Activated CD4-positive, CD25-positive, alpha-beta regulatory T cell treated with anti-CD3 and anti-CD28 coated beads, Interleukin-2, amount 50 U/mL, for 72 hours (primary cell): Measurements from ENCODE around the gene CDK19.

ENCODE experiments used
- DNase-seq: peaks from one replicate; pipeline ENCODE4 v3.0.0; 2021

CDK19 gene

GRCh38 chr6:110654096-110654820 lies 161.0 kb downstream of the CDK19 start:
- no peak for DNase-seq

DNA sequence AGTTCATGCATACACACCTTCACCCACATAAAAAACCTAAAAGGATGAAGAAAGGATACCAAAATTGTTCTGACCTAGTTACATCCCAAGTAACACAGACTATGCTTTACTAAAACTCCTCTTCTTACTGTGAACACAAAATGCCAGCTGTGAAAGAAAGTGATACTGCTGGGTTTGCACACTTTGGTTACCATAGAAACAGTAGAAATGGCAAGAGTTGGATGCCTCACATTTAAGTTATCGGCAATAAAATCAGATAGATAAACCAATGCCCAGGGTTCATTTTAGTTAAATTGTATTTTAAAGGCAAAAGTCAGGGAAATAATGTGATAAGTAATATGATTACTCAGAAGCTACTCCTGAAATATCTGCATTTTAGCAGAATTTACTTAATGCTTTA lies 161.9 kb downstream of the CDK19 start:
- no peak for DNase-seq

- no peak for DNase-seq
Observed at GRCh38 chr6:110652520-110652919, 162.7 kb downstream of the CDK19 start.

- DNase-seq: no peak
Observed at GRCh38 chr6:110650755-110651154, 164.5 kb downstream of the CDK19 start.

DNA sequence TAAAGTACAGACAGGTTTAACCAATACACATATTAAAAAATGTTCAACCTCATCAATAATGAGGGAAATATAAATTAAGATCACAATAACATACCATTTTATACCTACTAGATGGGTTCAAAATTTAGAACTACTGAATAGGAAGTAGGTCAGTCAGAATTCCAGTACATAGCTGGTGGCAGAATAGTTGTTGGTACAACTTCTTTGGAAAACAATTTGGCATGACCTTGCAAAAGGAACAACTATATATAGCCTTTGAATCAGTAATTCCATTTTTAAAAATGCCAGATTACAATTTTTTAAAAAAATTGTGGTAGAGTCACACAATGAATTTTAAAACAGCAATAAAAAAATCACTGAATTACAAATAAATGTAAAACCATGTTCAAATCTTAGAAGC lies 165.6 kb downstream of the CDK19 start:
- DNase-seq: no peak

- no peak for DNase-seq
Observed at GRCh38 chr6:110646951-110647910, 168.0 kb downstream of the CDK19 start.

- no peak for DNase-seq
Observed at GRCh38 chr6:110646419-110646698, 168.9 kb downstream of the CDK19 start.

- no peak for DNase-seq
Observed at GRCh38 chr6:110645685-110646418, 169.4 kb downstream of the CDK19 start.

DNA sequence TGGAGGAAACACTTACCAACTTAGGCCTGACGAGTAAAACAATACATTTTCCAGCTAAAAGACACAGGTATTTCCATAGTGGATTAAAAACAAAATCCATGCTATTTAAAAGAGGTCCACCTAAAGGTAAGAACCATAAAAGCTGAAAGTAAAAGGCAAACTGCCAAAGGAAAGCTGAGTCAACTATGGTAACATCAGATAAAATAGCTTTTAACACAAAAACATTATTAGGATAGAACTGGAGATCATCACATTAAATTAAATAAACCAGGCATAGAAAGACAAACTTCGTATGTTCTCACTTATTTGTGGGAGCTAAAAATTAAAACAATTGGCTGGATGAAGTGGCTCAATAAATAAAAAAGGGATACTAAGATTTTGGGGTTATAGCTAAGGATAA lies 172.1 kb downstream of the CDK19 start:
- DNase-seq: no peak

DNA sequence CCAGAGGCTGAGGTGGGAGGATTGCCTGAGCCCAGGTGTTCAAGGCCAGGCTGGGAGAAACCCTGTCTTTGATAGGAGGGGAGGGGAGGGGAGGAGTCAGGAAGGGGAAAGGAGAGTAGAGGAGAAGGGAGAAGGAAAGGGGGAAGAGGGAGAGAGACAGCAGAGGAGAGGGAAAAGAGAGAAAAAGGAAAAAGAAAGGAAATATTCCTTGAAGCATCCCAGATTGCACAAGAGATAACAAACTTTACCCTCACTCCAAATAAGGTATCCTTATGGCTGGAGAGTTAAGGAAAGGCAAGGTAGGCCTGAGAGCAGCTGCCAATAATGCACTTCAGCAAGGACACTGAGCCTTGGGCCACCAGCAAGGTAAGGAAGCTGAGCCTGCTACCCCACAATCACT lies 172.6 kb downstream of the CDK19 start:
- DNase-seq: no peak

GRCh38 chr6:110636781-110637180 lies 178.5 kb downstream of the CDK19 start:
- no peak for DNase-seq

DNA sequence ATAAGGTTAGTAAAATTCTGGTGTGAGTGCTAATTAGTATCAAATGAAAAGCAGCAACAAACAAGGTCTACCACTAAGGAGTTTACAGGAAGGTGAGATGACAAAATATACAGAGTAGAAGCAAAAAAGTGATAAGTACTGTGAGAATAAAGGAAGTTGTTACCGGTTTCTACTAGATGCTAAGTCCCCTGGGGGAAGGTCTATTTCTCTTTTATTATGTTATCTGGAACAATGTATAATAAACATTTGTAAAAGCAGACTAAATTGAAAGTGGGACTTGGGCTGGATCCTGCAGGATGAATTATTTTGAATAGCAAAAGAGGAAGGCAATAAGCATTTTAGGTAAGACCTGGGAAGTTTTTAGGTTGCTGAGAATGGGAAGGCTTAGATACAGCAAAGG lies 180.2 kb downstream of the CDK19 start:
- DNase-seq: no peak

- DNase-seq: no peak
Observed at GRCh38 chr6:110633731-110634213, 181.5 kb downstream of the CDK19 start.

DNA sequence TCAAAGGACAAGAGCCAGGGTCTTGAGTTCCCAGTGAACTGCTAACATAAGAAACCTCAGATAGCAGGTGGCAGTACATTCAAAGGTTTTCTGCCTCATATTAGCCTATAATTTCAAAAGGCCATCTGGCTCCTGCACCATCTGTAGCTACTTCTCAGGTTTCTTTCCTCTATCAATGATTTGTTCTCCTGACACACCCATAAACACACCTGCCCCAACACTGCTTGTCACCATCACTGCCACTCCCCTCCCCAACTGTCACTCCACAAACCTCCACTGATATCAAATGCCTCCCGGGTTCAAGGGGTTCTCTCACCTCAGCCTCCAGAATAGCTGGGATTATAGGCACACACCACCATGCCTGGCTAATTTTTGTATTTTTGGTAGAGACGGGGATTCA lies 186.1 kb downstream of the CDK19 start:
- DNase-seq: no peak

DNA sequence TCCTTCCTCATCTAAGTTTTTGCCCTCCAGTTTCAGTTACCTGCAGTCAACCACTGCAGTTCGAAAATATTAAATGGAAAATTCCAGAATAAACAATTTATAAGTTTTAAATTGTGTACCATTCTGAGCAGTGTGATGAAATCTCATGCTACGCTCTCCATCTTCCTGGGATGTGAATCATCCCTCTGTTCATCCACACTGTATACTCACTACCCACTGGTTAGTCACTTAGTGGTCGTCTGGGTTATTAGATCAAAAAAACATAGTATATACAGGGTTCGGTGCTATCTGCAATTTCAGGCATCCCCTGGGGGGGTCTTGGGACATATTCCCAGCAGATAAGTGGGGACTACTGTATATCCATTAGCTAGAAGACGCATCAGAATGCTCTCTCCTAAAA lies 186.9 kb downstream of the CDK19 start:
- no peak for DNase-seq

- DNase-seq: no peak
Observed at GRCh38 chr6:110626442-110626841, 188.8 kb downstream of the CDK19 start.

DNA sequence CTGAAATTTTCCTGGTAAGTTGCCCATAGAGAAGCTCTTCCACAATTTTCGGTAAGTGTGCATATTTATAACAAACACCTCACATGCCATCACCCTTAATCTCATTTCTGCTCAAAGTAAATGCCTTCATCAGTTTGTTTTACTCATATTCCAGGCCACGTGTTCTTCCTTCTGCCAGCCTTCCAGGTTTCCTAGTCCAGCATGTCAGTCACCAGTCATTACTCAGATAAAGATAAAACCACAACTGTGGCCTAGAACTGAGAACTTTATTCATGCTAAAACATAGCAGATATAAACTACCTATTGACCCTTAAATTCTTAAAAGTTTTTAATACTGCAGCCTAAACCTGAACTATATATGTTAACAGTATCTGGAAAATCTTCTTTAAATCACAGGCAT lies 189.4 kb downstream of the CDK19 start:
- no peak for DNase-seq

- no peak for DNase-seq
Observed at GRCh38 chr6:110622912-110623578, 192.2 kb downstream of the CDK19 start.

DNA sequence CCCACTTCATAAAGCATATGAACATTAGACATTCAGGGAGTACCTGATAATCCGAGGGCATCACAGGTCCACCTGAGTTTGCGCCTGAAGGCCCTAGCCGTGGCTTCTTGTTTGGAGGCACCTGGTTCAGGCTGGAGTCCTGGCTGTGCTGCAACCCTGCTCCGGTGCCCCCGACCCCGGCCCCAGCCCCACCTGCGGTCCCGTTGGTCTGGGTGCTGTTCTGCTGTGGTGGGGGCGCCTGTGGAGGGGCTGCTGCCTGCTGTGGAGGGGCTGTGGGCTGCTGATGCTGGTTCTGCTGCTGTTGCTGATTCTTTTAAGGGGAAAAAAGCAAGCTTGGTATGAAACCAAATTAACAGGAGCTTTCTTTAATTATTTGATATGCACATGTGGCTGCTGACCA lies 194.2 kb downstream of the CDK19 start:
- DNase-seq: no peak

GRCh38 chr6:110620065-110620464 lies 195.2 kb downstream of the CDK19 start:
- no peak for DNase-seq

DNA sequence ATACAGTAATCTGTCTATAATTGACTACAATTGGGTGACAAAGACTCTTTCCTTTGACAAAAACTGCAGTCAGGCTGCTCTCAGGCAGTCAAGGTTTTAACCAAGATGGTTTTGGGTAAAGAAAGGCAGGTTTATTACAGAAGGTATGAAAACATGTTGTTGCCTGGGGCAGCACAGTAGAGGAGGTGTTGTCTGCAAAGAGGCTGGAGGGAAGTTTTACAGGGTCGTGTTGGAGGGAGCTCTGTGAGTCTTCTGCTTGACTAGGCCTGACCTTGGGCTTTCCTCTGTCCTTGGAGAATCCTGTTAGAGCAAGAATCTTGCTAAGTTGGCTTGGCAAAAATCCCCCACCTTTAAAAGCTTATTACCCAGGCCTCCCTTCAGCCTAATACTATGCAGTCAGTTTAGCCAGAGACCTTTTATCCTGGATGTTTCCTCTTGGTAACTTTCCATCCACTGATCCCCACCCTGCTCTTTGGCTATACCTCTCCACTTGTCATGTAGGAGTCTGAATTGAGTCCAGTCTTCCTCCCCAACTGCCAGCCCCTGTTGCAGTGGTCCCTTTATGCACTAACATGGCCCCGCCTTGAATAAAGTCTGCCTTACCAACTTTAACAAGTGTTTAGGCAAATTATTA lies 195.9 kb downstream of the CDK19 start:
- DNase-seq: no peak

DNA sequence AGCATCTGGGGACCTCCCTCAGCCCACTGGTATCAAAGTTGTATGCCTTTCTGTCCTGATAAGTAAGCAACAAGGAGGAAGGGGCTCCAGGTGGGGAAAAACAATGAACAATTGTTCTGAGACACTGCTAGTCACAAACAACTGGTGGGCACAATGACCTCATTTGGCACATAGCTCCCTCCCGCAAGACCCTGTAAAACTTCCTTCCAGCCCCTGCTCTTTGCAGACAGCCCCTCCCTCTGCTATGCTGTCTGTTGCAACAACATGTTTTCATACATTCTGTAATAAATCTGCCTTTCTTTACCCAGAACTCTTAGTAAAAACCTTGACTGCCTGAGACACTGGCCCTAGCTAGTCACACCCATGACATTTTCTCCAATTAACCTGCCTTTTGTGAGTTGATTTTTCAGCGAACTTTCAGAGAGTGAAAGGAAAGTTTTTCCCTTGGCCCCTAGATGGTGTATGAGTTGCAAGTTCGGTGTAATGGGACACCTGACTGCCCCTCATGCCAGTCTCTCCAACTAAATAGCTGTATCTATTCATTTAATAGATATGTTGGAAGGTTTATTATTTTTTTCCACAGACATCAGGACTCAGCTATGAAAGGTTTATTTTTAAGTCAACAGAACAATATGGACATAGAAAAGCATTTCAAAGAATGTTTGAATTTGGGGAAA lies 196.5 kb downstream of the CDK19 start:
- DNase-seq: no peak
